Nephron (organoid): ENCODE results near the gene STK16.
A peak's percentile ranks its signal among the peaks of the same experiment; 100 is the strongest.
"Not testable (repeated sequence)": the region's sequence is repeated elsewhere in the genome, so short reads cannot be mapped to it uniquely, and the experiment has no call there.

Source experiments
- H3K27ac Mint-ChIP-seq, 3 experiments: 2 replicates each; pipeline ENCODE4 v1.8.0; 2020; ENCODE audit warnings: mixed read lengths in 3 of 3, mild to moderate bottlenecking in 2 of 3, moderate library complexity in 1 of 3
- H3K27me3 Mint-ChIP-seq: 2 replicates; pipeline ENCODE4 v1.8.0; 2021; ENCODE audit warnings: low read depth, mild to moderate bottlenecking, moderate library complexity, mixed read lengths
- H3K36me3 Mint-ChIP-seq: 2 replicates; pipeline ENCODE4 v1.8.0; 2020; ENCODE audit warnings: low read depth, mixed read lengths
- H3K4me1 Mint-ChIP-seq: 2 replicates; pipeline ENCODE4 v1.8.0; 2020; ENCODE audit warnings: mixed read lengths
- H3K4me3 Mint-ChIP-seq, 3 experiments: 2 replicates each; pipeline ENCODE4 v1.8.0; 2020; ENCODE audit warnings: mild to moderate bottlenecking in 3 of 3, mixed read lengths in 3 of 3, moderate library complexity in 2 of 3
- H3K9me3 Mint-ChIP-seq: 2 replicates; pipeline ENCODE4 v1.8.0; 2020; ENCODE audit warnings: mixed read lengths
- CTCF ChIP-seq, 3 experiments: fragments of 200-600 bp; sonication (generic); IDR thresholded peaks; one replicate each; pipeline ENCODE4 v1.5.0; 2021; ENCODE audit warnings: antibody characterized with exemption in 3 of 3; ENCODE audit not compliant: unreplicated experiment in 3 of 3

The STK16 gene

GRCh38 chr2:219245148-219245898 lies at the start of gene STK16, which contains the start of gene GLB1L:
TSS of gene STK16 (plus strand) at chr2:219245479. CDS start at chr2:219246000, 521 bp downstream.
TSS of gene GLB1L (minus strand) at chr2:219245444. CDS start at chr2:219243573, 1,871 bp downstream.
- peaks cover 19% of the 10 kb centered on the region for H3K4me1 Mint-ChIP-seq
- H3K27me3 Mint-ChIP-seq: peaks cover 5% of the 10 kb centered on the region
- peak within 1 kb of the TSS; percentile 69 to 94 (median 89) for H3K27ac Mint-ChIP-seq
- H3K4me3 Mint-ChIP-seq: peak within 1 kb of the TSS; percentile 95 to 96 (median 96)
- no peak for TF ChIP-seq CTCF (IDR thresholded peaks at IDR 0.05; ENCODE audit: unreplicated experiment in 3 of 3)
- H3K36me3 Mint-ChIP-seq: no peaks in the 10 kb centered on the region
- H3K9me3 Mint-ChIP-seq: no peaks in the 10 kb centered on the region

GRCh38 chr2:219197388-219197787 lies 47.9 kb upstream of the STK16 start:
- no peak overlapping the region for H3K27ac Mint-ChIP-seq
- H3K4me3 Mint-ChIP-seq: no peak overlapping the region

GRCh38 chr2:219198974-219199373 lies 46.3 kb upstream of the STK16 start:
- peaks cover 11% of the 10 kb centered on the region for H3K27me3 Mint-ChIP-seq
- no peak for TF ChIP-seq CTCF (IDR thresholded peaks at IDR 0.05; ENCODE audit: unreplicated experiment in 3 of 3)
- no peak overlapping the region for H3K27ac Mint-ChIP-seq
- no peaks in the 10 kb centered on the region for H3K9me3 Mint-ChIP-seq
- H3K36me3 Mint-ChIP-seq: no peaks in the 10 kb centered on the region
- no peaks in the 10 kb centered on the region for H3K4me1 Mint-ChIP-seq
- H3K4me3 Mint-ChIP-seq: no peak overlapping the region

More at GRCh38 chr2:219197388-219197787, 47.9 kb upstream of the STK16 start:
- Mint-ChIP-seq H3K4me1 (no peaks in the 10 kb centered on the region), H3K9me3 (no peaks in the 10 kb centered on the region), H3K36me3 (no peaks in the 10 kb centered on the region), H3K27me3 (peaks cover 4% of the 10 kb centered on the region)
- TF ChIP-seq CTCF (IDR thresholded peaks at IDR 0.05; ENCODE audit: unreplicated experiment in 3 of 3): no peak

GRCh38 chr2:219199470-219200211 lies 45.6 kb upstream of the STK16 start:
- H3K9me3 Mint-ChIP-seq: no peaks in the 10 kb centered on the region
- peaks cover 11% of the 10 kb centered on the region for H3K27me3 Mint-ChIP-seq
- no peaks in the 10 kb centered on the region for H3K36me3 Mint-ChIP-seq
- H3K4me1 Mint-ChIP-seq: no peaks in the 10 kb centered on the region
- no peak for TF ChIP-seq CTCF (IDR thresholded peaks at IDR 0.05; ENCODE audit: unreplicated experiment in 3 of 3)
- no peak overlapping the region for H3K4me3 Mint-ChIP-seq
- no peak overlapping the region for H3K27ac Mint-ChIP-seq

GRCh38 chr2:219200502-219201326 lies 44.6 kb upstream of the STK16 start:
- Mint-ChIP-seq H3K27ac (peak overlapping the region; percentile 6 to 74 (median 50)), H3K27me3 (peaks cover 11% of the 10 kb centered on the region), H3K4me3 (peak overlapping the region in 2 of 3 experiments; percentile 46 to 58)
- not testable (repeated sequence) for H3K36me3 Mint-ChIP-seq, H3K9me3 Mint-ChIP-seq, H3K4me1 Mint-ChIP-seq

GRCh38 chr2:219201331-219201730 lies 43.9 kb upstream of the STK16 start:
- H3K4me3 Mint-ChIP-seq, H3K27ac Mint-ChIP-seq, H3K4me1 Mint-ChIP-seq, H3K9me3 Mint-ChIP-seq, H3K36me3 Mint-ChIP-seq: not testable (repeated sequence)
- H3K27me3 Mint-ChIP-seq: peaks cover 11% of the 10 kb centered on the region
